SK-N-MC (cell line): ENCODE data around the gene GRAMD1B.

Experiments used
- EZH2 ChIP-seq: fragments of 200-600 bp; sonication (generic); IDR thresholded peaks from one replicate; pipeline ENCODE4 v1.6.1; 2017; ENCODE audit warnings: antibody characterized with exemption
- POLR2AphosphoS5 ChIP-seq: IDR thresholded peaks from 2 replicates; pipeline ENCODE4 v1.6.1; 2012; ENCODE audit warnings: mild to moderate bottlenecking, low read depth, low read length, borderline replicate concordance

DNA sequence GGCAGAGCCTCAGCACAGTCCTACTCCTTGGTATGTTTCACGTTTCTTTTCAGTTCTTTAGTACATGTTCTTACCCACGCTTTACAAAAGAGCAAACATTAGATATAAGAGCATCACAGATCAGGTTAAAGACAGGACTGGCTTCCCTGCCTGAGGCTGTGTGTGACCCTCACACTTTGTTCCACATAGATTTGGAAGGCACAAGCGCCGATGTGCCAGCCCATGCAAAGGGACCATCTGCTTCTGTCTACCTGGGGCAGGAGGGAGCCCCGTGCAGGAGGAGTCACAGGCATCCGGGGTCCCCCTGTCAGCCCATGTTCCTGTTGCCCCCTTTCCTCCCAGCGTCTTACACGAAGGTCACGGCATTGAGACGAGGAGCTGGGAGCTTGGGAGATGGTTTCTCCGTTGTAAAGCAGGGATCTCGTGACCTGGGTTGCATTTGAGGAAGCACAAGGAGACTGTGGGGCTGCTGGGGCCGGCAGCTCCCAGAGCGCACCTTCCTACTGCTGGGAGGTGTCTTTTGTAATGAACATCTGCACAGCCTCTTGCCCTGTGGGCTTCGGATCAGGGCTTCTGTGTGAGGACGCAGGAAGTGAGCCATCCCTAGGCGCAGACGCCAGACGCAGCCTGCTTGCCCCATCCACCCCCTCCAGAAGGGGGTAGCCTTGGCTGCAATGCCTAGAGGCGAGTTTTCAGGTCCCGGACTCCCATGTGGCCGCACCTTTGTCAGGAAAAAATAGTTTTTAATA lies 151.8 kb downstream of the GRAMD1B start:
- TF ChIP-seq EZH2 (no peak), POLR2AphosphoS5 (no peak)
